Measurements from ENCODE around the gene GREB1L. TPM values are rescaled to one million over a fixed set of nuclear protein-coding genes. Genes with fewer than 3 reads are reported as not detected.

GREB1L gene
- total and polyA plus RNA-seq, 2 of the 13 experiments (the other 11 are each of a cell fraction or from before 2014, with no cell fraction given): 0.17 to 0.66 TPM

DNA sequence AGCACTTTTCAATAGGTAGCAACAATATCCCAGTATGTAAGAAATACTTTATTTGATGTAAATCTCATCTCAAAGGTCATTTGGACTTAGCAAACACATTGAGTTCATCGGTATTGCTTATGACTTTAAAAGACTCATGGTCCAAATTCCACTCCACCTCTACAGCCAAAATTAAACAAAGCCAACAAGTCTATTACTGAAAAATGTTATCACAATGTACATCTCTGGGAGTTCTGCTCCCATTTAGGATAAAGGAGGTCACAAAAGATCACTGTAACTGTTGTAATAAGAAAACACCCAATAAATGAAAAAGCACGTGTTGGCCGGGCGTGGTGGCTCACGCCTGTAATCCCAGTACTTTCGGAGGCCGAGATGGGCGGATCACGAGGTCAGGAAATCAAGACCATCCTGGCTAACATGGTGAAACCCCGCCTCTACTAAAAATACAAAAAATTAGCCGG lies 308.5 kb downstream of the GREB1L start (continued):
- TF ChIP-seq, protein P1, sequence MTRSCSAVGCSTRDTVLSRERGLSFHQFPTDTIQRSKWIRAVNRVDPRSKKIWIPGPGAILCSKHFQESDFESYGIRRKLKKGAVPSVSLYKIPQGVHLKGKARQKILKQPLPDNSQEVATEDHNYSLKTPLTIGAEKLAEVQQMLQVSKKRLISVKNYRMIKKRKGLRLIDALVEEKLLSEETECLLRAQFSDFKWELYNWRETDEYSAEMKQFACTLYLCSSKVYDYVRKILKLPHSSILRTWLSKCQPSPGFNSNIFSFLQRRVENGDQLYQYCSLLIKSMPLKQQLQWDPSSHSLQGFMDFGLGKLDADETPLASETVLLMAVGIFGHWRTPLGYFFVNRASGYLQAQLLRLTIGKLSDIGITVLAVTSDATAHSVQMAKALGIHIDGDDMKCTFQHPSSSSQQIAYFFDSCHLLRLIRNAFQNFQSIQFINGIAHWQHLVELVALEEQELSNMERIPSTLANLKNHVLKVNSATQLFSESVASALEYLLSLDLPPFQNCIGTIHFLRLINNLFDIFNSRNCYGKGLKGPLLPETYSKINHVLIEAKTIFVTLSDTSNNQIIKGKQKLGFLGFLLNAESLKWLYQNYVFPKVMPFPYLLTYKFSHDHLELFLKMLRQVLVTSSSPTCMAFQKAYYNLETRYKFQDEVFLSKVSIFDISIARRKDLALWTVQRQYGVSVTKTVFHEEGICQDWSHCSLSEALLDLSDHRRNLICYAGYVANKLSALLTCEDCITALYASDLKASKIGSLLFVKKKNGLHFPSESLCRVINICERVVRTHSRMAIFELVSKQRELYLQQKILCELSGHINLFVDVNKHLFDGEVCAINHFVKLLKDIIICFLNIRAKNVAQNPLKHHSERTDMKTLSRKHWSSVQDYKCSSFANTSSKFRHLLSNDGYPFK (CRISPR knock-in tag; IDR thresholded peaks at IDR 0.05; ENCODE audit: borderline replicate concordance): no peak
- TF ChIP-seq POGZ (CRISPR knock-in tag; IDR thresholded peaks at IDR 0.05): peak; percentile 85
- TF ChIP-seq, protein P2, sequence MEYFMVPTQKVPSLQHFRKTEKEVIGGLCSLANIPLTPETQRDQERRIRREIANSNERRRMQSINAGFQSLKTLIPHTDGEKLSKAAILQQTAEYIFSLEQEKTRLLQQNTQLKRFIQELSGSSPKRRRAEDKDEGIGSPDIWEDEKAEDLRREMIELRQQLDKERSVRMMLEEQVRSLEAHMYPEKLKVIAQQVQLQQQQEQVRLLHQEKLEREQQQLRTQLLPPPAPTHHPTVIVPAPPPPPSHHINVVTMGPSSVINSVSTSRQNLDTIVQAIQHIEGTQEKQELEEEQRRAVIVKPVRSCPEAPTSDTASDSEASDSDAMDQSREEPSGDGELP (IDR thresholded peaks at IDR 0.05; ENCODE audit: borderline replicate concordance, low read depth): 0 out of 2 replicates have a peak, but pooled peaks have one; percentile 26
- TF ChIP-seq ZNF432 (CRISPR knock-in tag; IDR thresholded peaks at IDR 0.05; ENCODE audit: borderline replicate concordance): no peak
- TF ChIP-seq, protein P3, sequence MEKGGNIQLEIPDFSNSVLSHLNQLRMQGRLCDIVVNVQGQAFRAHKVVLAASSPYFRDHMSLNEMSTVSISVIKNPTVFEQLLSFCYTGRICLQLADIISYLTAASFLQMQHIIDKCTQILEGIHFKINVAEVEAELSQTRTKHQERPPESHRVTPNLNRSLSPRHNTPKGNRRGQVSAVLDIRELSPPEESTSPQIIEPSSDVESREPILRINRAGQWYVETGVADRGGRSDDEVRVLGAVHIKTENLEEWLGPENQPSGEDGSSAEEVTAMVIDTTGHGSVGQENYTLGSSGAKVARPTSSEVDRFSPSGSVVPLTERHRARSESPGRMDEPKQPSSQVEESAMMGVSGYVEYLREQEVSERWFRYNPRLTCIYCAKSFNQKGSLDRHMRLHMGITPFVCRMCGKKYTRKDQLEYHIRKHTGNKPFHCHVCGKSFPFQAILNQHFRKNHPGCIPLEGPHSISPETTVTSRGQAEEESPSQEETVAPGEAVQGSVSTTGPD (CRISPR knock-in tag; IDR thresholded peaks at IDR 0.05): peak; percentile 56; the same call in 1 of the 2 replicates
- peak; percentile 68; the same call in 1 of the 2 replicates for TF ChIP-seq CEBPG (CRISPR knock-in tag; IDR thresholded peaks at IDR 0.05)
- peak; percentile 97 for TF ChIP-seq SOX5 (CRISPR knock-in tag; IDR thresholded peaks at IDR 0.05; ENCODE audit: borderline replicate concordance)
- TF ChIP-seq CHCHD3 (CRISPR knock-in tag; IDR thresholded peaks at IDR 0.05): no peak
- TF ChIP-seq DPF2 (CRISPR knock-in tag; IDR thresholded peaks at IDR 0.05; ENCODE audit: borderline replicate concordance, low read depth): peak; percentile 35; the same call in 1 of the 2 replicates
- TF ChIP-seq GFI1 (CRISPR knock-in tag; IDR thresholded peaks at IDR 0.05; ENCODE audit: borderline replicate concordance): peak; percentile 79
- TF ChIP-seq, protein P4, sequence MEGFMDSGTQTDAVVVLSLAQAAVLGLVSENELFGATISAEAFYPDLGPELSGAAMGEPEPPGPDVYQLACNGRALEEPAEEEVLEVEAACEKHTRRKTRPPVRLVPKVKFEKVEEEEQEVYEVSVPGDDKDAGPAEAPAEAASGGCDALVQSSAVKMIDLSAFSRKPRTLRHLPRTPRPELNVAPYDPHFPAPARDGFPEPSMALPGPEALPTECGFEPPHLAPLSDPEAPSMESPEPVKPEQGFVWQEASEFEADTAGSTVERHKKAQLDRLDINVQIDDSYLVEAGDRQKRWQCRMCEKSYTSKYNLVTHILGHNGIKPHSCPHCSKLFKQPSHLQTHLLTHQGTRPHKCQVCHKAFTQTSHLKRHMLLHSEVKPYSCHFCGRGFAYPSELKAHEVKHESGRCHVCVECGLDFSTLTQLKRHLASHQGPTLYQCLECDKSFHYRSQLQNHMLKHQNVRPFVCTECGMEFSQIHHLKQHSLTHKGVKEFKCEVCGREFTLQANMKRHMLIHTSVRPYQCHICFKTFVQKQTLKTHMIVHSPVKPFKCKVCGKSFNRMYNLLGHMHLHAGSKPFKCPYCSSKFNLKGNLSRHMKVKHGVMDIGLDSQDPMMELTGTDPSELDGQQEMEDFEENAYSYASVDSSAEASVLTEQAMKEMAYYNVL (CRISPR knock-in tag; IDR thresholded peaks at IDR 0.05; ENCODE audit: borderline replicate concordance): 0 out of 2 replicates have a peak, but pooled peaks have one; percentile 57
- 0 out of 2 replicates have a peak, but pooled peaks have one; percentile 58 for TF ChIP-seq ZNF878 (CRISPR knock-in tag; IDR thresholded peaks at IDR 0.05)
- TF ChIP-seq, protein P5, sequence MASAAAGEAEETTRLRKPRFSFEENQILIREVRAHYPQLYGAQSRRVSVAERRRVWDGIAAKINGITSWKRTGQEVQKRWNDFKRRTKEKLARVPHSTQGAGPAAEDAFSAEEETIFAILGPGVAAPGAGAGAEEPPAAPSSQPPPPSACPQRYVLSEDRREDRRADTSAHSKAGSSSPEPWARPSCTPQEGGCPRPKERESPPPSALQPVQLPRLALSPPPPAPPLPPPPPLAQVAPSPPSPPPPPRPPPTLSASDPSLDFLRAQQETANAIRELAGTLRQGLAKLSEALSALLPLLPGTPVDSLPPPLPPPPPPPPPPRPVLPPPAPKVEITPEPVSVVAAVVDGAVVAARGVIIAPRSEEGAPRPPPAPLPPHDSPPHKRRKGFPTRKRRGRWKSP (CRISPR knock-in tag; IDR thresholded peaks at IDR 0.05): peak; percentile 40; the same call in 1 of the 2 replicates
- TF ChIP-seq ZNF792 (CRISPR knock-in tag; IDR thresholded peaks at IDR 0.05): 0 out of 2 replicates have a peak, but pooled peaks have one; percentile 38
- TF ChIP-seq, protein P6, sequence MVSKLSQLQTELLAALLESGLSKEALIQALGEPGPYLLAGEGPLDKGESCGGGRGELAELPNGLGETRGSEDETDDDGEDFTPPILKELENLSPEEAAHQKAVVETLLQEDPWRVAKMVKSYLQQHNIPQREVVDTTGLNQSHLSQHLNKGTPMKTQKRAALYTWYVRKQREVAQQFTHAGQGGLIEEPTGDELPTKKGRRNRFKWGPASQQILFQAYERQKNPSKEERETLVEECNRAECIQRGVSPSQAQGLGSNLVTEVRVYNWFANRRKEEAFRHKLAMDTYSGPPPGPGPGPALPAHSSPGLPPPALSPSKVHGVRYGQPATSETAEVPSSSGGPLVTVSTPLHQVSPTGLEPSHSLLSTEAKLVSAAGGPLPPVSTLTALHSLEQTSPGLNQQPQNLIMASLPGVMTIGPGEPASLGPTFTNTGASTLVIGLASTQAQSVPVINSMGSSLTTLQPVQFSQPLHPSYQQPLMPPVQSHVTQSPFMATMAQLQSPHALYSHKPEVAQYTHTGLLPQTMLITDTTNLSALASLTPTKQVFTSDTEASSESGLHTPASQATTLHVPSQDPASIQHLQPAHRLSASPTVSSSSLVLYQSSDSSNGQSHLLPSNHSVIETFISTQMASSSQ (IDR thresholded peaks at IDR 0.05; ENCODE audit: low read depth): no peak
- TF ChIP-seq, protein P6 (CRISPR knock-in tag; IDR thresholded peaks at IDR 0.05; ENCODE audit: borderline replicate concordance): peak; percentile 49; the same call in 1 of the 2 replicates

Measured in HepG2 (cell line).